Stimulated activated CD8-positive, alpha-beta memory T cell treated with anti-CD3 and anti-CD28 coated beads, Interleukin-2, amount 100 ng/mL, for 48 hours (primary cell): ENCODE data around the gene MEGF11.

Source experiments
- DNase-seq, 2 donors: peaks; one replicate each; pipeline ENCODE4 v3.0.0-alpha.2; 2020; ENCODE audit warnings: low read depth in 2 of 2

Gene MEGF11

GRCh38 chr15:66239514-66239913, 14.0 kb downstream of the MEGF11 start:
- no peak for DNase-seq

- DNase-seq, result no peak
Observed at GRCh38 chr15:66238318-66238717, 15.2 kb downstream of the MEGF11 start.

GRCh38 chr15:66237513-66238235, 15.9 kb downstream of the MEGF11 start:
- DNase-seq, result no peak

GRCh38 chr15:66236806-66237375, 16.7 kb downstream of the MEGF11 start:
- no peak for DNase-seq

- no peak for DNase-seq
Observed at GRCh38 chr15:66235866-66236265, 17.7 kb downstream of the MEGF11 start.

- DNase-seq, result no peak
Observed at GRCh38 chr15:66234798-66235197, 18.8 kb downstream of the MEGF11 start.

GRCh38 chr15:66233487-66234415, 19.8 kb downstream of the MEGF11 start:
- DNase-seq, result no peak

- no peak for DNase-seq
Observed at GRCh38 chr15:66232267-66232625, 21.3 kb downstream of the MEGF11 start.

GRCh38 chr15:66231394-66232266, 21.9 kb downstream of the MEGF11 start:
- DNase-seq, result no peak

GRCh38 chr15:66229790-66230465, 23.6 kb downstream of the MEGF11 start:
- no peak for DNase-seq

- DNase-seq, result no peak
Observed at GRCh38 chr15:66228807-66229735, 24.5 kb downstream of the MEGF11 start.

GRCh38 chr15:66226736-66227135, 26.8 kb downstream of the MEGF11 start:
- no peak for DNase-seq

- DNase-seq, result no peak
Observed at GRCh38 chr15:66225656-66226274, 27.8 kb downstream of the MEGF11 start.

GRCh38 chr15:66224946-66225345, 28.6 kb downstream of the MEGF11 start:
- DNase-seq, result no peak

GRCh38 chr15:66222273-66223198, 31.0 kb downstream of the MEGF11 start:
- no peak for DNase-seq

- DNase-seq, result no peak
Observed at GRCh38 chr15:66221126-66221525, 32.4 kb downstream of the MEGF11 start.

GRCh38 chr15:66220601-66221000, 32.9 kb downstream of the MEGF11 start:
- DNase-seq, result no peak

- DNase-seq, result no peak
Observed at GRCh38 chr15:66219339-66219738, 34.2 kb downstream of the MEGF11 start.
